ENCODE data around the gene CST7. TPM values are rescaled to one million over a fixed set of nuclear protein-coding genes. Genes with fewer than 3 reads are reported as not detected.

Gene CST7
- polyA plus RNA-seq, 1 of the 3 experiments (the other 2 are of a cell fraction), result 0.07 TPM

GRCh38 chr20:24970030-24970553, 21.0 kb downstream of the CST7 start:
- WGBS (ENCODE audit: low lambda C conversion rate), result 95% methylated on average over 5 of the region's 5 CpGs
- H3K4me2 ChIP-seq, result no peak overlapping the region
- H3K9me2 ChIP-seq, result no peaks in the 10 kb centered on the region
- no peaks in the 10 kb centered on the region for H4K20me1 ChIP-seq (ENCODE audit: insufficient read depth)
- no peak overlapping the region for H2AFZ ChIP-seq (ENCODE audit: low read depth)
- TF ChIP-seq PBX3 (IDR thresholded peaks at IDR 0.05), result no peak
- no peak overlapping the region for H3K4me3 ChIP-seq (ENCODE audit: low read depth in 2 of 2, low read length in 1 of 2)
- H3K9ac ChIP-seq, result no peak overlapping the region
- DNase-seq, result no peak
- no peaks in the 10 kb centered on the region; the same call in 1 of the 2 replicates for H3K79me2 ChIP-seq (ENCODE audit: insufficient read depth)
- H3K4me1 ChIP-seq (ENCODE audit: control insufficient read depth in 1 of 2, insufficient read depth in 2 of 2, low read depth in 1 of 2, low read length in 1 of 2), result no peaks in the 10 kb centered on the region
- ChIA-PET CTCF (interaction anchor here (1.5 kb wide), 1 partner anchor 25 kb away, joined by 3 read pairs; no protein-coding TSS in a partner anchor), POLR2A (no interaction called here)
- peaks cover 23 to 72% of the 10 kb centered on the region in 2 experiments for H3K36me3 ChIP-seq (replicated peaks in 1 of 2; ENCODE audit: control insufficient read depth in 1 of 2, insufficient read depth in 2 of 2, low read length in 1 of 2)
- no peaks in the 10 kb centered on the region for H3K27me3 ChIP-seq (ENCODE audit: insufficient read depth)
- no peaks in the 10 kb centered on the region for H3K9me3 ChIP-seq
- H3F3A ChIP-seq (replicated peaks; ENCODE audit: insufficient read depth), result no peaks in the 10 kb centered on the region
- H3K27ac ChIP-seq (ENCODE audit: low read depth in 2 of 2, low read length in 1 of 2), result no peak overlapping the region

DNA sequence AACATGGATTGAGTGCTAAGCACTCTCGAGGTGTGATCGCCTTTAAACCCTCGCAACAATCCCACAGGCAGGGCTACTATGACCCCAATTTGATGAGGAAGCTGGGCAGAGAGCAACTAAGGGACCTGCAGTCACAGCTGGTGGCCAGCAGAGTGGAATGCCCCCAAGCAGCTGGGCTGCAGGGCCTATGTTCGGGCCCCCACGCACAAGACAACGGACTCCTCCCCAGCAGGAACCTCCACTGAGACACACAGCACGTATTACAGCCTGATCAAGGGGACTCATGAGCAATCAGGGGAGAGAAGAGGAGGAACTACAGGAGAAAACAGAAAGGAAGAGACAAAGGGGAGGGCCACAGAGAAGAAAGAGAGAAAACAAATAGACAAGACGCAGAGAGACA, 21.7 kb downstream of the CST7 start:
- Histone ChIP-seq H3K27me3 (ENCODE audit: insufficient read depth) (no peaks in the 10 kb centered on the region), H3K9me2 (no peaks in the 10 kb centered on the region), H3K4me1 (ENCODE audit: control insufficient read depth in 1 of 2, insufficient read depth in 2 of 2, low read depth in 1 of 2, low read length in 1 of 2) (no peaks in the 10 kb centered on the region), H3K79me2 (ENCODE audit: insufficient read depth) (no peaks in the 10 kb centered on the region; the same call in 1 of the 2 replicates), H3F3A (replicated peaks; ENCODE audit: insufficient read depth) (no peaks in the 10 kb centered on the region), H2AFZ (ENCODE audit: low read depth) (no peak overlapping the region), H3K4me2 (no peak overlapping the region), H4K20me1 (ENCODE audit: insufficient read depth) (no peaks in the 10 kb centered on the region), H3K27ac (ENCODE audit: low read depth in 2 of 2, low read length in 1 of 2) (no peak overlapping the region), H3K36me3 (replicated peaks in 1 of 2; ENCODE audit: control insufficient read depth in 1 of 2, insufficient read depth in 2 of 2, low read length in 1 of 2) (peaks cover 23 to 67% of the 10 kb centered on the region in 2 experiments), H3K9ac (no peak overlapping the region), H3K9me3 (0 out of 2 replicates have a peak, but pooled peaks cover 6% of the 10 kb centered on the region), H3K4me3 (ENCODE audit: low read depth in 2 of 2, low read length in 1 of 2) (no peak overlapping the region)
- TF ChIP-seq FOXM1 (IDR thresholded peaks at IDR 0.05; ENCODE audit: low read depth) (no peak), RAD21 (IDR thresholded peaks at IDR 0.05; ENCODE audit: low read length) (no peak), TEAD4 (IDR thresholded peaks at IDR 0.05; ENCODE audit: borderline replicate concordance, insufficient read depth) (no peak), ELF1 (IDR thresholded peaks at IDR 0.05) (no peak), JUND (IDR thresholded peaks at IDR 0.05) (no peak), POLR2AphosphoS5 (IDR thresholded peaks at IDR 0.05; ENCODE audit: low read depth, low read length) (no peak), MXI1 (IDR thresholded peaks at IDR 0.05; ENCODE audit: low read depth, low read length) (no peak), GABPA (IDR thresholded peaks at IDR 0.05; ENCODE audit: low read depth) (no peak), TCF12 (IDR thresholded peaks at IDR 0.05) (no peak), SIN3A (IDR thresholded peaks at IDR 0.05; ENCODE audit: borderline replicate concordance, low read depth, low read length) (no peak), MEF2A (IDR thresholded peaks at IDR 0.05; ENCODE audit: borderline replicate concordance, low read depth) (no peak), USF1 (IDR thresholded peaks at IDR 0.05; ENCODE audit: borderline replicate concordance, low read depth) (no peak), RXRA (IDR thresholded peaks at IDR 0.05; ENCODE audit: borderline replicate concordance, low read depth) (no peak), NRF1 (IDR thresholded peaks at IDR 0.05; ENCODE audit: low read depth, low read length) (no peak)
- TF ChIP-seq, protein P1, sequence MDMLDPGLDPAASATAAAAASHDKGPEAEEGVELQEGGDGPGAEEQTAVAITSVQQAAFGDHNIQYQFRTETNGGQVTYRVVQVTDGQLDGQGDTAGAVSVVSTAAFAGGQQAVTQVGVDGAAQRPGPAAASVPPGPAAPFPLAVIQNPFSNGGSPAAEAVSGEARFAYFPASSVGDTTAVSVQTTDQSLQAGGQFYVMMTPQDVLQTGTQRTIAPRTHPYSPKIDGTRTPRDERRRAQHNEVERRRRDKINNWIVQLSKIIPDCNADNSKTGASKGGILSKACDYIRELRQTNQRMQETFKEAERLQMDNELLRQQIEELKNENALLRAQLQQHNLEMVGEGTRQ (IDR thresholded peaks at IDR 0.05; ENCODE audit: borderline replicate concordance, low read depth, low read length), result no peak
- ChIA-PET POLR2A (no interaction called here), CTCF (interaction anchor here (1.5 kb wide), 1 partner anchor 24 kb away, joined by 3 read pairs; no protein-coding TSS in a partner anchor)
- WGBS (ENCODE audit: low lambda C conversion rate), result 95% methylated on average over 8 of the region's 8 CpGs
- no peak for DNase-seq

All from SK-N-SH (cell line).